GM18502 (cell line): ENCODE data around the gene PPM1J.

Source experiments
- ATAC-seq: cut with Tn5 transposase; IDR thresholded peaks from one replicate; pipeline ENCODE4 v1.9.1; 2021; ENCODE audit warnings: mild to moderate bottlenecking; ENCODE audit not compliant: unreplicated experiment, poor library complexity

The PPM1J gene

GRCh38 chr1:112665857-112666256, 49.3 kb downstream of the PPM1J start:
- no peak for ATAC-seq
